ENCODE data around the gene ZNF335.
"Not testable (repeated sequence)": the region's sequence is repeated elsewhere in the genome, so short reads cannot be mapped to it uniquely, and the experiment has no call there.

The ZNF335 gene

GRCh38 chr20:45959126-45959525 lies 12.9 kb downstream of the ZNF335 start:
- Histone ChIP-seq H3K4me1 (ENCODE audit: insufficient read depth, low read length) (no peaks in the 10 kb centered on the region), H3K4me3 (ENCODE audit: low read length) (no peak overlapping the region), H3K9ac (ENCODE audit: low read depth, low read length) (no peak overlapping the region), H3K27me3 (ENCODE audit: insufficient read depth, low read length) (no peaks in the 10 kb centered on the region), H3K9me3 (ENCODE audit: insufficient read depth, low read depth, low read length) (no peaks in the 10 kb centered on the region), H3K36me3 (ENCODE audit: insufficient read depth, low read length) (peaks cover 76% of the 10 kb centered on the region), H3K27ac (ENCODE audit: low read depth, low read length) (no peak overlapping the region)
- WGBS, result 91% methylated on average over 16 of the region's 16 CpGs

GRCh38 chr20:45958593-45958992 lies 13.4 kb downstream of the ZNF335 start:
- Histone ChIP-seq H3K27ac (ENCODE audit: low read depth, low read length) (no peak overlapping the region), H3K9me3 (ENCODE audit: insufficient read depth, low read depth, low read length) (no peaks in the 10 kb centered on the region), H3K4me1 (ENCODE audit: insufficient read depth, low read length) (no peaks in the 10 kb centered on the region), H3K4me3 (ENCODE audit: low read length) (no peak overlapping the region), H3K9ac (ENCODE audit: low read depth, low read length) (no peak overlapping the region), H3K27me3 (ENCODE audit: insufficient read depth, low read length) (no peaks in the 10 kb centered on the region), H3K36me3 (ENCODE audit: insufficient read depth, low read length) (peaks cover 72% of the 10 kb centered on the region)
- WGBS, result 100% methylated on average over 3 of the region's 4 CpGs

- Histone ChIP-seq H3K36me3 (ENCODE audit: insufficient read depth, low read length) (peaks cover 76% of the 10 kb centered on the region), H3K9ac (ENCODE audit: low read depth, low read length) (no peak overlapping the region), H3K4me3 (ENCODE audit: low read length) (no peak overlapping the region), H3K4me1 (ENCODE audit: insufficient read depth, low read length) (no peaks in the 10 kb centered on the region), H3K9me3 (ENCODE audit: insufficient read depth, low read depth, low read length) (no peaks in the 10 kb centered on the region), H3K27me3 (ENCODE audit: insufficient read depth, low read length) (no peaks in the 10 kb centered on the region), H3K27ac (ENCODE audit: low read depth, low read length) (no peak overlapping the region)
- WGBS, result 95% methylated on average over 19 of the region's 19 CpGs
These were observed 14.7 kb downstream of the ZNF335 start for GRCh38 chr20:45957021-45957941.

GRCh38 chr20:45956326-45956725 lies 15.7 kb downstream of the ZNF335 start:
- not testable (repeated sequence) for H3K4me1 ChIP-seq (ENCODE audit: insufficient read depth, low read length); H3K4me3 ChIP-seq (ENCODE audit: low read length); H3K9ac ChIP-seq (ENCODE audit: low read depth, low read length); H3K27me3 ChIP-seq (ENCODE audit: insufficient read depth, low read length); H3K27ac ChIP-seq (ENCODE audit: low read depth, low read length); H3K9me3 ChIP-seq (ENCODE audit: insufficient read depth, low read depth, low read length)
- WGBS, result 93% methylated on average over 8 of the region's 10 CpGs
- peaks cover 76% of the 10 kb centered on the region for H3K36me3 ChIP-seq (ENCODE audit: insufficient read depth, low read length)

GRCh38 chr20:45953672-45954071 lies 18.3 kb downstream of the ZNF335 start:
- WGBS, result 92% methylated on average over 9 of the region's 9 CpGs
- Histone ChIP-seq H3K4me3 (ENCODE audit: low read length) (no peak overlapping the region), H3K36me3 (ENCODE audit: insufficient read depth, low read length) (peaks cover 73% of the 10 kb centered on the region), H3K9ac (ENCODE audit: low read depth, low read length) (no peak overlapping the region), H3K9me3 (ENCODE audit: insufficient read depth, low read depth, low read length) (no peaks in the 10 kb centered on the region), H3K27me3 (ENCODE audit: insufficient read depth, low read length) (no peaks in the 10 kb centered on the region), H3K27ac (ENCODE audit: low read depth, low read length) (no peak overlapping the region), H3K4me1 (ENCODE audit: insufficient read depth, low read length) (no peaks in the 10 kb centered on the region)

GRCh38 chr20:45952861-45953260 lies 19.1 kb downstream of the ZNF335 start:
- Histone ChIP-seq H3K4me1 (ENCODE audit: insufficient read depth, low read length) (no peaks in the 10 kb centered on the region), H3K4me3 (ENCODE audit: low read length) (no peak overlapping the region), H3K27me3 (ENCODE audit: insufficient read depth, low read length) (no peaks in the 10 kb centered on the region), H3K36me3 (ENCODE audit: insufficient read depth, low read length) (peaks cover 71% of the 10 kb centered on the region), H3K9ac (ENCODE audit: low read depth, low read length) (no peak overlapping the region), H3K27ac (ENCODE audit: low read depth, low read length) (no peak overlapping the region), H3K9me3 (ENCODE audit: insufficient read depth, low read depth, low read length) (no peaks in the 10 kb centered on the region)
- 92% methylated on average over 5 of the region's 5 CpGs for WGBS

GRCh38 chr20:45951925-45952834 lies 19.8 kb downstream of the ZNF335 start:
- WGBS, result 91% methylated on average over 19 of the region's 19 CpGs
- Histone ChIP-seq H3K27me3 (ENCODE audit: insufficient read depth, low read length) (no peaks in the 10 kb centered on the region), H3K9me3 (ENCODE audit: insufficient read depth, low read depth, low read length) (no peaks in the 10 kb centered on the region), H3K4me1 (ENCODE audit: insufficient read depth, low read length) (no peaks in the 10 kb centered on the region), H3K36me3 (ENCODE audit: insufficient read depth, low read length) (peaks cover 72% of the 10 kb centered on the region), H3K27ac (ENCODE audit: low read depth, low read length) (no peak overlapping the region), H3K9ac (ENCODE audit: low read depth, low read length) (no peak overlapping the region), H3K4me3 (ENCODE audit: low read length) (no peak overlapping the region)

GRCh38 chr20:45950330-45950646 lies 21.7 kb downstream of the ZNF335 start:
- Histone ChIP-seq H3K4me3 (ENCODE audit: low read length) (no peak overlapping the region), H3K27ac (ENCODE audit: low read depth, low read length) (no peak overlapping the region), H3K9me3 (ENCODE audit: insufficient read depth, low read depth, low read length) (no peaks in the 10 kb centered on the region), H3K4me1 (ENCODE audit: insufficient read depth, low read length) (no peaks in the 10 kb centered on the region), H3K27me3 (ENCODE audit: insufficient read depth, low read length) (no peaks in the 10 kb centered on the region), H3K36me3 (ENCODE audit: insufficient read depth, low read length) (peaks cover 79% of the 10 kb centered on the region), H3K9ac (ENCODE audit: low read depth, low read length) (no peak overlapping the region)
- 98% methylated on average over 9 of the region's 9 CpGs for WGBS

GRCh38 chr20:45949542-45950329 lies 22.3 kb downstream of the ZNF335 start:
- WGBS, result 96% methylated on average over 13 of the region's 13 CpGs
- Histone ChIP-seq H3K27me3 (ENCODE audit: insufficient read depth, low read length) (no peaks in the 10 kb centered on the region), H3K4me3 (ENCODE audit: low read length) (no peak overlapping the region), H3K27ac (ENCODE audit: low read depth, low read length) (no peak overlapping the region), H3K9me3 (ENCODE audit: insufficient read depth, low read depth, low read length) (no peaks in the 10 kb centered on the region), H3K4me1 (ENCODE audit: insufficient read depth, low read length) (no peaks in the 10 kb centered on the region), H3K36me3 (ENCODE audit: insufficient read depth, low read length) (peaks cover 84% of the 10 kb centered on the region), H3K9ac (ENCODE audit: low read depth, low read length) (no peak overlapping the region)

- WGBS, result 92% methylated on average over 10 of the region's 10 CpGs
- Histone ChIP-seq H3K27ac (ENCODE audit: low read depth, low read length) (no peak overlapping the region), H3K9me3 (ENCODE audit: insufficient read depth, low read depth, low read length) (no peaks in the 10 kb centered on the region), H3K9ac (ENCODE audit: low read depth, low read length) (no peak overlapping the region), H3K4me3 (ENCODE audit: low read length) (no peak overlapping the region), H3K36me3 (ENCODE audit: insufficient read depth, low read length) (peaks cover 92% of the 10 kb centered on the region), H3K4me1 (ENCODE audit: insufficient read depth, low read length) (no peaks in the 10 kb centered on the region), H3K27me3 (ENCODE audit: insufficient read depth, low read length) (no peaks in the 10 kb centered on the region)
These were observed 23.1 kb downstream of the ZNF335 start for GRCh38 chr20:45948742-45949541.

Measured in HUES64 (cell line).